NB4 (cell line): ENCODE data around the gene ZNF35.

Experiments used
- DNase-seq: peaks from one replicate; pipeline ENCODE4 v3.0.0; 2010; ENCODE audit warnings: low read depth
- H3K4me3 ChIP-seq: one replicate; pipeline ENCODE4 v1.5.1; 2011; ENCODE audit warnings: mild to moderate bottlenecking, low read depth, low read length, moderate library complexity
- CTCF ChIP-seq: IDR thresholded peaks from one replicate; pipeline ENCODE4 v1.5.1; 2012; ENCODE audit warnings: low read depth, low read length
- MAX ChIP-seq: IDR thresholded peaks from 2 replicates; pipeline ENCODE4 v1.6.1; 2011; ENCODE audit warnings: low read depth, low read length
- MYC ChIP-seq: IDR thresholded peaks from 2 replicates; pipeline ENCODE4 v1.6.1; 2011; ENCODE audit warnings: low read depth, low read length
- POLR2A ChIP-seq: IDR thresholded peaks from 2 replicates; pipeline ENCODE4 v1.6.1; 2011; ENCODE audit warnings: mild to moderate bottlenecking; ENCODE audit not compliant: insufficient read length; ENCODE audit errors: extremely low read depth

The ZNF35 gene

GRCh38 chr3:44642337-44642736 lies 6.2 kb upstream of the ZNF35 start:
- no peak overlapping the region for H3K4me3 ChIP-seq
- no peak for DNase-seq
- TF ChIP-seq MAX (no peak), POLR2A (no peak), CTCF (no peak), MYC (no peak)

GRCh38 chr3:44643024-44643423 lies 5.5 kb upstream of the ZNF35 start:
- no peak for TF ChIP-seq MAX
- TF ChIP-seq CTCF = no peak
- TF ChIP-seq POLR2A = no peak
- no peak for TF ChIP-seq MYC
- H3K4me3 ChIP-seq = no peak overlapping the region
- no peak for DNase-seq

GRCh38 chr3:44647771-44648170 lies 761 bp upstream of the ZNF35 start:
- TF ChIP-seq CTCF (no peak), MAX (no peak), POLR2A (no peak), MYC (no peak)
- peak overlapping the region; percentile 89 for H3K4me3 ChIP-seq
- DNase-seq = no peak

GRCh38 chr3:44649709-44650108 lies 1.2 kb downstream of the ZNF35 start:
- no peak for DNase-seq
- peak overlapping the region; percentile 89 for H3K4me3 ChIP-seq
- TF ChIP-seq MAX = no peak
- no peak for TF ChIP-seq CTCF
- no peak for TF ChIP-seq MYC
- no peak for TF ChIP-seq POLR2A

- no peak for DNase-seq
- TF ChIP-seq MAX (no peak), MYC (no peak), CTCF (no peak), POLR2A (no peak)
- H3K4me3 ChIP-seq = no peak overlapping the region
Measured at GRCh38 chr3:44654039-44654438, 5.5 kb downstream of the ZNF35 start.

- TF ChIP-seq MYC (no peak), POLR2A (no peak), CTCF (no peak), MAX (no peak)
- H3K4me3 ChIP-seq = no peak overlapping the region
- DNase-seq = no peak
Measured at GRCh38 chr3:44659015-44659414, 10.5 kb downstream of the ZNF35 start.
